Retinal pigment epithelial cell (primary cell): ENCODE results near the gene THSD7B.

Experiments
- DNase-seq: peaks from one replicate; pipeline ENCODE4 v3.0.0-alpha.2; 2010; ENCODE audit warnings: low read depth
- H3K4me3 ChIP-seq: 2 replicates; pipeline ENCODE4 v1.5.1; 2011; ENCODE audit warnings: mild to moderate bottlenecking, low read length, control low read depth, moderate library complexity
- TF ChIP-seq, protein P1 (sequence below): conservative IDR thresholded peaks from 2 replicates; pipeline ENCODE4 v1.5.1; 2011; ENCODE audit warnings: low read depth, low read length, control low read depth, inconsistent platforms

The THSD7B gene

DNA sequence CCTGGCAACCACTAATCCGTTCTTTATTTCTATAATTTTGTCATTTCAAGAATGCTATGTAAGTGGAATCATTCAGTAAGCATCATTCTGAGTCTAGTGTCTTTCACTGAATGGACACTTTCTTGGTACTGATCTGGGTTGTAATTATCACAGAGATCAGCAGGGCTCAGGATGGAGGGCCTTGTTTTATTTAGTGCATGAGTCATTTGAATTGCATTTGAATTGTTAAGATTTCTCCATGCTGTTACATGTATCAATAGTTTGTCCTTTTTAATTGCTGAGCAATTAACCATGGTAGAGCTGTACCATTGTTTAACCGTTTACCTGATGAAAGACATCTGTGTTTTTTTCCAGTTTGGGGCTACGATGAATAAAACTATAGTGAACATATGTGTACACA lies 256.4 kb downstream of the THSD7B start:
- H3K4me3 ChIP-seq = no peak overlapping the region
- TF ChIP-seq, protein P1, sequence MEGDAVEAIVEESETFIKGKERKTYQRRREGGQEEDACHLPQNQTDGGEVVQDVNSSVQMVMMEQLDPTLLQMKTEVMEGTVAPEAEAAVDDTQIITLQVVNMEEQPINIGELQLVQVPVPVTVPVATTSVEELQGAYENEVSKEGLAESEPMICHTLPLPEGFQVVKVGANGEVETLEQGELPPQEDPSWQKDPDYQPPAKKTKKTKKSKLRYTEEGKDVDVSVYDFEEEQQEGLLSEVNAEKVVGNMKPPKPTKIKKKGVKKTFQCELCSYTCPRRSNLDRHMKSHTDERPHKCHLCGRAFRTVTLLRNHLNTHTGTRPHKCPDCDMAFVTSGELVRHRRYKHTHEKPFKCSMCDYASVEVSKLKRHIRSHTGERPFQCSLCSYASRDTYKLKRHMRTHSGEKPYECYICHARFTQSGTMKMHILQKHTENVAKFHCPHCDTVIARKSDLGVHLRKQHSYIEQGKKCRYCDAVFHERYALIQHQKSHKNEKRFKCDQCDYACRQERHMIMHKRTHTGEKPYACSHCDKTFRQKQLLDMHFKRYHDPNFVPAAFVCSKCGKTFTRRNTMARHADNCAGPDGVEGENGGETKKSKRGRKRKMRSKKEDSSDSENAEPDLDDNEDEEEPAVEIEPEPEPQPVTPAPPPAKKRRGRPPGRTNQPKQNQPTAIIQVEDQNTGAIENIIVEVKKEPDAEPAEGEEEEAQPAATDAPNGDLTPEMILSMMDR = no peak
- DNase-seq = no peak

DNA sequence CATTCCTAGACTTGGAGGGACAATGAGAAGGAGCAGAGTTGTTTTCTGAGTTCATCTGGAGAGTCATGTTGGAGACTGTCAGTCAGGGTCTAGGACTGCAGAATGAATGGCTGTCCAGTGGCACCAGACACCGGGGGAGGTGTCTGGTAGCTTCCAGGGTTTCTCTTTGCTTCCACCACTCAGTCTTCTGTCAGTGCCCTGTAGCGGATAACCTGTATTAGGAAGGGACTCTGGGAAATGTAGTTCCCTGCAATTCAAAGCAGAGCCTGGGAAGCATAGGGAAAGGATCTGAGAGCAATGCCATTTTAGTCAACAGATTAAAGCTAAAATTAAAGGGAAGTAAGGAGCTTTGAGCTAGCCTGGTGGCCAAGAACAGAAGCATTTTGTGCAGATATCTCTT lies 257.9 kb downstream of the THSD7B start:
- TF ChIP-seq, protein P1 = no peak
- H3K4me3 ChIP-seq = no peak overlapping the region
- DNase-seq = no peak

DNA sequence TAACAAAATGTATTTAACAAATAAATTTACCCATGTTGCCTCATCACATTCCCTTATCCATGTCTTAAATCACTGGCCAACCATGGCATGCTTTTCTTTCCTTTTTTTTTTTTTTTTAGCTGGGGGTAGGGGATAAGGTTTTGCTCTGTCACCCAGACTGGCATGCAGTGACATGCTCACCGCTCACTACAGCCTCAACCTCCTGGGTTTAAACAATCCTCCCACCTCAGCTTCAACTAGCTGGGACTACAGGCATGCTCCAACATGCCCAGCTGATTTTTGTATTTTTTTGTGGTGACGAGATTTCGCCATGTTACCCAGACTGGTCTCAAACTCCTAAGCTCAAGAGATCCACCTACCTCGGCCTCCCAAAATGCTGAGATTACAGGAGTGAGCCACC lies 266.4 kb downstream of the THSD7B start:
- TF ChIP-seq, protein P1 = no peak
- DNase-seq = no peak

DNA sequence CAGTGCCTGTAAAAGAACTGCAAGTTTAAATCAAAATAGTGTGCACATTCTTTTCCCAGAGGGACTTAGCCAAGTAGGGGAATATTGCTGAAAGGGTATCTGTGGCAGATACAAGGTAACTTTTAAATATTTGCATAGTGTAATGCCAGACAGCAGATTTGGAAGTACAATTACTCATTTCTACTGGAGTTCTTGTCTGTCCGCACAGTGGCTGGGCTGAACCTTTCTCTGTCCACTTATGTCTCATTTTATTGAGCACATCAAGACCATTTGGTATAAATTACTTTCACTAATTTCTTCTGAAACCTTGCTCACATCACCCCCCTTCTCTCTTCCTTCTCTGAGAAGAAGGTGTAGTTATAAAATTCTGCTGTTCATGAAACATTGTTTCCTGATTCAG lies 271.3 kb downstream of the THSD7B start:
- H3K4me3 ChIP-seq = no peak overlapping the region
- no peak for DNase-seq
- TF ChIP-seq, protein P1 = no peak

More for the DNA sequence above, 266.4 kb downstream of the THSD7B start:
- H3K4me3 ChIP-seq = no peak overlapping the region

DNA sequence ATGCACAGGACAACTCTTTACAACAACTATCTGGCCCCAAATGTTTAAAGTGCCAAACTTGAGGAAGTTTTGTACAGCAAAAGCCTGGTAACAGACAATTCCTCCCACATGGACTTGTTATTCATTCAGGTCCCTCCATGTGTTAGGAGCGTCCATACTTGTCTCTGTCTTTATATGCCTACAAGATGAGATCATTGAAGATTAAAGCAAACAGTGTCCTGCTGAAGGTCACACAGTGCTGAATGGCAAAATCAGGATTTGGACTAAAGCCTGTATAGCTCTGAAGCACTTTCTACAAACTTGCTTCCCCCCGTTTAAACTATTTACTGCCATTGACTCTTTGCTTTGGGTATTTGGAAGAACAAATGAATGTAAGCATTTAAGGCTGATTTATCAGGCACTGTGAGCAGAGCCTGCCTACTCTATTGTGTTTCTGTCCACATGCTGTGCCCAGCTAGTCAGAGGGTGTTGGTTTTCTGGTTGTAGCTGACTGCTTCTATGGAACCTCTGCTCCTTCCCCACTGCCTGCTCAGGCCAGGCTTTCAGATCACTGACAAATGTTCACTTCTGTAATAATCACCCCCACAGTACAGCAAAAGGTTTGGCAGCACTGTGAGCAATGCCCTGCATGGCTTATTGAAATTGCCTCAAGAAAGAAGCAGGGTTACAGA lies 274.3 kb downstream of the THSD7B start:
- DNase-seq = no peak
- TF ChIP-seq, protein P1 = no peak
- H3K4me3 ChIP-seq = no peak overlapping the region

DNA sequence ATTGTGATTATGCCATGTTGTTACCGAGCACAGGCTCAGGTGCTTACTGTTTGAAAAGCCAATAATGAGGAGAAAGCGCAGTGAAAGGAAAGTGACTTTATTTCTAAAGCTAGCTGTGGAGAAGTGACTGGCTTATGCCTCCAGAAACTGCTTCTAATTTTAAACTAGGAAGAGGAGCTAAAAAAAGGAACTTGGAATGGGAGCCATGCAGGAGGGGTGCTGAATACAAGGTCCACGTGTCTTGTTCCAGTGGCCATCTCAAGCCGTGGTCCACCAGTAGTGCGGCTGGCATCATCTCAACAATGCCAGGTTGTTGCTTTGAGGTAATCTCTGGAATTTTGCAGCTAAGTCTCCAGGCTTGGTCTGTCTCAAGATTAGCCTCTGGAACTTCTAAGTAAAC lies 282.0 kb downstream of the THSD7B start:
- no peak for DNase-seq
- H3K4me3 ChIP-seq = no peak overlapping the region
- TF ChIP-seq, protein P1 = no peak

DNA sequence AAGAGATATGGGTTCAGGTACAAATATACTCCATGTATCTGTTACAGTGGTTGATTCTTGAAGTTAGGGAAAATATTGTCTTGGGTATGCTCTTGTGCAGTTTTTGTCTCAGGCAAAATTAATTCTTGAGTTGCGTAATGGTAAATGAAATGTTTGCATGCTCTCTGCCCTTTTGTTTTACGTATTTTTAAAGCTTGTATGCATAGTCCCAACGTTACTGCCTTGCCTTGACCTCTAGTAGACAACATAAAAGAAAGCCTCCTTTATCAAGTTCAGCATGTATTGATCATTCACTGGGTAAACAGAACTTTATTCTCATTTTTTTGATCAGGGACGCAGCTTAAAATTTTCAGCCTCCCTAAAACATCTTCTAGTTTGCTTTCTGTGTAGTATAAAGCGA lies 283.1 kb downstream of the THSD7B start:
- H3K4me3 ChIP-seq = no peak overlapping the region
- TF ChIP-seq, protein P1 = no peak
- DNase-seq = no peak
